ENCODE measurements around the gene SLC6A13.

Gene SLC6A13

DNA sequence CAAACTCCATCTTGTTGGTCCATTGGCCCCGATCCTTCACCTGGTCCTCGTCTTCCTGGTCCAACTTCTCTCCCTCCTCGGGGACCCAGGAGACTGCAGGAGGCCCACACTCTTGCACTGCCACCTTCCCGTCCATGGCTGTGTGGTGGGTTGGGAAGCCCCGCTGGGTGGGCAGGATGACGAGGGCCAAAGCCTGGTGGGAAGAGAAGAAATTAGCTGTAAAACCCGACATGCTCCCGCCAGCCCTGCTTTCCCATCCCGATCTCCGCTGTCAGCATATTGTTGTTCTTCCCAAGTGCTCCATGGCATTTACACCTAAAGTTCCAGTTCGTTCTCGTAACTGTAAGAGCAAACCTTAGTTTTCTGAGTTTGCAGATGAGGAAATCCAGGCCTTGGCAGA is 52.8 kb downstream of the SLC6A13 start:
- H3K27ac Mint-ChIP-seq = no peak overlapping the region

DNA sequence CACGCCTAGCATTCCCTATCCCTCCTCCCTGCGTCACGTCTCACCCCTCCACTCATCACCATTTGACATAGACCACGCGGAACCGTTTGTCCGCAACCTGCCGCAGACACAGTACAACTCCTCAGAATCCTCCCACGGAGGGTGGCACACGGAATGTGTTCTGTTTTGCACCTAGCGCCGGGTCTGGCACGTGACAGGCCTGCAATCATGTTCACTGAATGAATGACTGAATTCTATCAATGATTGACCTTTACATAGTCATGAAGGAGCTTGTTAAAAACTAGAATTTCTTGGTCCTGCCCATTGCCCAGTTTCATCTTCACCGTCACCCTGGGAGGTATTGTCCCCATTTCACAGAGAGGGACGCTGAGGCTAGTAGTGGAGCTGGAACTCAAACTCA is 53.4 kb downstream of the SLC6A13 start:
- Mint-ChIP-seq H3K4me3 (no peak overlapping the region), H3K4me1 (peaks cover 3% of the 10 kb centered on the region), H3K27me3 (peaks cover 53% of the 10 kb centered on the region), H3K27ac (no peak overlapping the region), H3K9me3 (no peaks in the 10 kb centered on the region), H3K36me3 (ENCODE audit: low read depth) (no peaks in the 10 kb centered on the region)
- no peak for ATAC-seq
- no peak for DNase-seq

More for the DNA sequence above, 52.8 kb downstream of the SLC6A13 start:
- no peak for DNase-seq
- H3K36me3 Mint-ChIP-seq (ENCODE audit: low read depth) = no peaks in the 10 kb centered on the region
- H3K27me3 Mint-ChIP-seq = peaks cover 48% of the 10 kb centered on the region
- H3K9me3 Mint-ChIP-seq = no peaks in the 10 kb centered on the region
- no peak overlapping the region for H3K4me3 Mint-ChIP-seq
- H3K4me1 Mint-ChIP-seq = peaks cover 3% of the 10 kb centered on the region
- no peak for ATAC-seq

DNA sequence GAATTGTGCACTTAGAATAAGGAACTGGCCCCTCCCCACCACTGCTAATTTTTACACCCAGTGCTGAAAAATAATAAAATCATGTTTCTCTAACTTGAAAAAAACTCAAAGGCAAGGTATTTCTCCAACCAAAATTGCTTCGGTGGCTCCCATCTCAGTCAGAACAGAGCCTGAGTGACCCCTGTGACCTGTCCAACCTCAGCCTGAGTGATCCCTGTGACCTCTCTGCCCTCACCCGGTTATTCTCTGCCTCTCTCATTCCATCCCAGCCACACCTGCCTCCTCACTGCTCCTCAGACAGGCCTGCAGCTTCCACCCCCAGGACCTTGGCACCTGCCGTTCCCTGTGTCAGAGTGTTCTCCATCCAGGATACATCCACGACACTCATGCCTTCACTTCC is 53.8 kb downstream of the SLC6A13 start:
- H3K27ac Mint-ChIP-seq = no peak overlapping the region
- DNase-seq (no peak), ATAC-seq (no peak)
- peaks cover 3% of the 10 kb centered on the region for H3K4me1 Mint-ChIP-seq
- no peaks in the 10 kb centered on the region for H3K9me3 Mint-ChIP-seq
- H3K4me3 Mint-ChIP-seq = no peak overlapping the region
- no peaks in the 10 kb centered on the region for H3K36me3 Mint-ChIP-seq (ENCODE audit: low read depth)
- H3K27me3 Mint-ChIP-seq = peaks cover 54% of the 10 kb centered on the region

DNA sequence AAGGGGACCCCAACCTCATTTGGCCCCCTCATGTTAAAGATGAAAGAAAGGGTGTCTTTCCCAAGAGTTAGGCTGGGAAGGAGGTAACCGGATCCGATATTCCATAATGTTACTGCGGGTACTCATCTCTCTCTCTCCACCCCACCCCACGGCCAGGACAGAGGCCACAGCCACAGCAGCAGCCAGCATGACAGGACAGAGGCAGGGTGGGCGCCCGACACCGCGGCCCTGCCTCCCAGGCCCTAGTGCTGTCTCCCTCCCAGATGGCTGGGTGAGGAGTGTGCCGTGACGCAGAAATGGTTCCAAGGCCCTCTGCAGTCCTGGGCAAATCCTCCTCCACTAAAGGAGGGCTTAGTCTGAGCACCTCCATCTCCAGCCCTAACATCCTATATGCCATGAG is 54.8 kb downstream of the SLC6A13 start:
- H3K27ac Mint-ChIP-seq = no peak overlapping the region
- DNase-seq (no peak), ATAC-seq (no peak)
- H3K36me3 Mint-ChIP-seq (ENCODE audit: low read depth) = no peaks in the 10 kb centered on the region
- H3K4me1 Mint-ChIP-seq = no peaks in the 10 kb centered on the region
- peaks cover 48% of the 10 kb centered on the region for H3K27me3 Mint-ChIP-seq
- no peaks in the 10 kb centered on the region for H3K9me3 Mint-ChIP-seq
- H3K4me3 Mint-ChIP-seq = no peak overlapping the region

DNA sequence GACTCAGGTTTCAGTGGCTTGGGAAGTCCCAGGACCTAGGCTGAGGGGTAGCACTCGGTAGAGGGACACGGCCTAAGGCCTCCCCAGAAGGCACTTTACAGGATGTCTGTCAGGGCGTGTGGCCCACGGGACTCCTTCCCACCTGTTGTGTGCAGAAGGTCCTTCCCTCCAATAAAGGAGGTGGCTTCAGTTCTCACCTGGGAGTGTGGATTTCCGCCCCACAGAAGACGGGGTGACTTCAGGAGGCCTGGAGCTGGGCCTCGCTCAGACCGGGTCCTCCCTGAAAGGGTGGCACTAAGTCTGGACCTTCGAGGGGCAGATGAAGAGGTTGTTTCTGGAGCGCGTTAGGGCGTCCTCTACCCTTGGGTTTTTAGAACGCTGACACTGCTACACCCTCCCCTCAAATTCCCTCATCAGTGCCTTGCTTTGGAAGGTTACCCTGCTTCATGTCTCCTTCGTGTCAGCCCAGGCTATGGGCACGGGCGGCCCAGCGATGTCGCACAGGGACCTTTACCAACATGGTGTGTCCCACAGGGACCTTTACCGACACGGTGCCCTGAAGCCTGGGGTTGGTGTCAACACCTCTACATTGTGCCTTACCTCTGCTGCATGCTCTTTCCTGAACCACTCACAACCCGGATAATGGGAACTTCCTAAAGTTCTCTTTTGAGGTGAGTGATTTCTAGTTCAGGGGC is 55.7 kb downstream of the SLC6A13 start:
- H3K27ac Mint-ChIP-seq = no peak overlapping the region
- H3K27me3 Mint-ChIP-seq = peaks cover 48% of the 10 kb centered on the region
- no peaks in the 10 kb centered on the region for H3K36me3 Mint-ChIP-seq (ENCODE audit: low read depth)
- H3K4me3 Mint-ChIP-seq = no peak overlapping the region
- no peaks in the 10 kb centered on the region for H3K9me3 Mint-ChIP-seq
- ATAC-seq (no peak), DNase-seq (no peak)
- no peaks in the 10 kb centered on the region for H3K4me1 Mint-ChIP-seq

DNA sequence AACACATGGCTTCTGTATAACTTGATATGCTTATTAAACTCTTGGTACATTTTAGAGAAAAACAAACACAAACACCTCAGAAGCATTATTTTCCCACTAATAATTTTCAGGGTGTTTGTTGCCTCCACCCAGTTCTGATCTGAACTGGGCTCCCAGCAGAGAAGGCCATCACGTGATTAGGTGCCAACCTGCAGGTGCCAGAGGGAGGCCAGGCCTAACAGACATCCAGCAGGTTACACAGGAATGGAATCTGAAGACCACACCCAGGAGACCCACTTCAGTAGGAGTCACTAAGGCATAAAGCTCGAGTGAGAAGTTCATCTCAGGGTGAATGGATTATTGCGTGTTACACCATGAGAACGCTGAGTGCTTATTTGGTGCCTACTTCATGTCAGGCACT is 57.6 kb downstream of the SLC6A13 start:
- Mint-ChIP-seq H3K27ac (no peak overlapping the region), H3K27me3 (peaks cover 44% of the 10 kb centered on the region), H3K4me1 (no peaks in the 10 kb centered on the region), H3K4me3 (no peak overlapping the region), H3K36me3 (ENCODE audit: low read depth) (no peaks in the 10 kb centered on the region), H3K9me3 (no peaks in the 10 kb centered on the region)
- ATAC-seq (no peak), DNase-seq (no peak)

DNA sequence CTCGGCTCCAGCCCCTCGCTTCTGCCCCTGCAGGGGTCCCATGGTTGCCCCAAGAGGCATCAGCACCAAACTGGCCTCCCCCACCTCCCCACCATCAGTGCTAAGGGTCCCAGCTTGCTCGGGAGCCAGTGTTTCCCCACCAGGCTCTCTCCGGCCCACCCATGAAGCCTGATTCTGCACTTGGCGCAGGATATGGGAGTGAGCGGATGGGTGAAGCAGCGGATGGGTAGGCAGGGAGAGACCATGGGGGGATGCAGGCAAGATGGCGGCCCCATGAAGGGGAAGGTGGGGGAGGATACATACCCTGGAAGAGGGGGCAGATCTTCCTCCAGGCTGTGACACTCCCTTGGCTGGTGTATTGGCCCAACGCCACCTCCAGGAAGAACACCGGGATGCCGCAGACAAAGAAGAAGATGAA is 58.4 kb downstream of the SLC6A13 start:
- DNase-seq = no peak
- no peak overlapping the region for H3K27ac Mint-ChIP-seq
- H3K36me3 Mint-ChIP-seq (ENCODE audit: low read depth) = no peaks in the 10 kb centered on the region
- H3K4me3 Mint-ChIP-seq = no peak overlapping the region
- H3K9me3 Mint-ChIP-seq = no peaks in the 10 kb centered on the region
- no peaks in the 10 kb centered on the region for H3K4me1 Mint-ChIP-seq
- ATAC-seq = no peak
- H3K27me3 Mint-ChIP-seq = peaks cover 43% of the 10 kb centered on the region

DNA sequence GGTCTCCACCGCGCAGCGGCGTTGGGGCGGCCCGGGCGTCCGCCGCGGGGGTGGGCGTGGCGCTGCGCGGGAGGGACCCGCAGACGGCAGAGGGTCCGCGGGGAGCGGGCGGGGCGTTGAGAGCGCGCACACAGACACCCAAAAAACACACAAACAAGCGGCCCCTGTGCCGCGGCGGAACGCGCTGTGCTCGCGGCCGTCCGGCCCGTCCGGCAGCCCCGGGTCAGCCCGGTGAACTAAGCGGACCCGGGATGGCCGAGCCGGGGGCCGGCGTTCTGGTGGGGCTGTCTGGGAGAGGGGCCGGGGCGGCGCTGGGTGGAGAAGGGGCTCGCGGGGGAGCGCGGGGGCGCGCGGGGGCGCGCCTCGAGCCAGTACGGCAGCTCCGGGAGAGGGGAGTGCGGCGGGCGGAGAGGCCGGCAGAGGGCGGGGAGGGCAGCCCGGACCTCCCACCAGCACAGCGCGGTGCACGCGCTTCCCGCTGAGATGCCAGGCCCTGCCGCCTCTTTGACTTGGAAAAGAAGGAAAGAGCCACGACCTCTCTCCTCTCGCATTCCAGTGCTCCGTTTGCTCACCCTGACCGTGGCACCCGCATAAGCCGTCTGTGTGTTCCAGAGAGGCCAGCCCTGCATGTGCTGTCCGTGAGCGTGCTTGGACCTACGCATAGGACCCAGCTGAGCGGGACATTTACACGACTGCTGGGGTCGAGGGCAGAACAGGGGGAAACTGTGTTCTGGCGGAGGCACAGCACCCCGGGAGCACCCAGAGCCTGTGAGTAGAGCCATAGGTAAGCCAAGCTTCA is 59.0 kb downstream of the SLC6A13 start:
- DNase-seq (no peak), ATAC-seq (no peak)
- Mint-ChIP-seq H3K4me1 (no peaks in the 10 kb centered on the region), H3K36me3 (ENCODE audit: low read depth) (no peaks in the 10 kb centered on the region), H3K9me3 (no peaks in the 10 kb centered on the region), H3K27ac (no peak overlapping the region), H3K4me3 (no peak overlapping the region), H3K27me3 (peaks cover 39% of the 10 kb centered on the region)

DNA sequence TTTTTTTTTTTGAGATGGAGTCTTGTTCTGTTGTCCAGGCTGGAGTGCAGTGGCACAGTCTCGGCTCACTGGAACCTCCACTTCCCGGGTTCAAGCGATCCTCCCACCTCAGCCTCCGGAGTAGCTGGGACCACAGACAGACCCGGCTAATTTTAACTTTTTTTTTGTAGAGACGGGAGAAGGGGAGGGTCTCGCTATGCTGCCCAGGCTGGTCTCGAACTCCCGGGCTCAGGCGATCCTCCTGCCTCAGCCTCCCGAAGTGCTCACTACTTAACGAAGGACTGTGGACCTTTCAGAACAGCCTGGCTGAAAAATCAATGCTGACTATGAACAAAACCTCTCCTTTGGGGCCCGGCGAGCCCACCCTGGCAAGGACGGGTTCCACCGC is 59.6 kb downstream of the SLC6A13 start:
- ATAC-seq = no peak
- Mint-ChIP-seq H3K4me3 (no peak overlapping the region), H3K4me1 (no peaks in the 10 kb centered on the region), H3K9me3 (no peaks in the 10 kb centered on the region), H3K27me3 (peaks cover 39% of the 10 kb centered on the region), H3K36me3 (ENCODE audit: low read depth) (no peaks in the 10 kb centered on the region), H3K27ac (no peak overlapping the region)
- DNase-seq = no peak

DNA sequence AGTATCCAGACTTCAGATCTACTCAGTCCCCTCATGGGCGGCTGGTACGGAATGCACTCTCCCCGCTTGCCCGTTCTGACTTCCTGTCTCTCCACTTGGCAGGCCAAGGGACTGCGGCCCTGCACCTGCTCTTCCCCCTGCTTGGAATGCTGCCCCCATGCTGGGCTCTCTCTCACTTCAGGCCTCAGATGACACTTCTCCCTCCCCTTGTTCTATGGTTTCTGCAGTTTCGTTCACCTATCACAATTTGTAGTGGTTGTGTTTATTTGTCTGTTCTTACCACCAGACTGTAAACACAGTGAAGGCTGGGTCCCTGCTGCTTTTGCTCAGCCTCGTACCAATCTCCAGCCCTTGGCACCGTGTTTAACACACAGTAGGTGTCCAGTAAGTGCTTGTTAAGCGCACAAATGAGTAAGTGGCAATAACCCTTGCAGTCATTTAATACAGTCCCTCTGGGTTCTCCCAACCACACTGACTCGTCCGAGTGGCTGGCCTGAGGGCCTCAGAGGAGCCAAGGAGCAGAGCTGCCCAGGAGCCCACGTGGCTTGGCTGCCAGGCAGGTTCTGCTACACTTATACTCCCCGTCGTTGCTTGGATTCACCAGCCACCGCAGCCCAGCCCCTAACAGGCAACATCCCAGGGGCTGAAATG is 60.4 kb downstream of the SLC6A13 start:
- no peak overlapping the region for H3K4me3 Mint-ChIP-seq
- no peaks in the 10 kb centered on the region for H3K4me1 Mint-ChIP-seq
- no peak overlapping the region for H3K27ac Mint-ChIP-seq
- DNase-seq (no peak), ATAC-seq (no peak)
- no peaks in the 10 kb centered on the region for H3K36me3 Mint-ChIP-seq (ENCODE audit: low read depth)
- peaks cover 42% of the 10 kb centered on the region for H3K27me3 Mint-ChIP-seq
- H3K9me3 Mint-ChIP-seq = no peaks in the 10 kb centered on the region

DNA sequence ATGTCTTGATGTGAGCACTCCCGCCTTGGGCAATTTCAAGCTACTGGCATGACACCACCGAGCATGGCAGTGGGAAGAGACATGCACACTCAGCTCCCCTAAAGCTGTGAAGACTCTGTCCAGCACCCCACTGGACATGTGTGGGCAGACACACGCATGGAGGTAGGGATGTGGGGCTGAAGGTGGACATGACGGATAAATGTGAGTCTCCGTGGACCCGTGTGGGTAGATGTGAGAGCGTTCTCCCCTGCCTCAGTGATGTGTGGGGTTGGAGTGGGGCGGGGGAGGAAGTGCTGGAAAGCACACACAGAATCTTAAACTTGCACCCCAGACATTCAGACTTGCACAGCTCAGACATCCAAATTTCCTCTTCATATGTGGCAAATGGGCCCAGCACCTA is 61.3 kb downstream of the SLC6A13 start:
- H3K27me3 Mint-ChIP-seq = peaks cover 40% of the 10 kb centered on the region
- no peak for ATAC-seq
- H3K27ac Mint-ChIP-seq = no peak overlapping the region
- no peak overlapping the region for H3K4me3 Mint-ChIP-seq
- H3K36me3 Mint-ChIP-seq (ENCODE audit: low read depth) = no peaks in the 10 kb centered on the region
- no peaks in the 10 kb centered on the region for H3K9me3 Mint-ChIP-seq
- DNase-seq = no peak
- H3K4me1 Mint-ChIP-seq = no peaks in the 10 kb centered on the region

DNA sequence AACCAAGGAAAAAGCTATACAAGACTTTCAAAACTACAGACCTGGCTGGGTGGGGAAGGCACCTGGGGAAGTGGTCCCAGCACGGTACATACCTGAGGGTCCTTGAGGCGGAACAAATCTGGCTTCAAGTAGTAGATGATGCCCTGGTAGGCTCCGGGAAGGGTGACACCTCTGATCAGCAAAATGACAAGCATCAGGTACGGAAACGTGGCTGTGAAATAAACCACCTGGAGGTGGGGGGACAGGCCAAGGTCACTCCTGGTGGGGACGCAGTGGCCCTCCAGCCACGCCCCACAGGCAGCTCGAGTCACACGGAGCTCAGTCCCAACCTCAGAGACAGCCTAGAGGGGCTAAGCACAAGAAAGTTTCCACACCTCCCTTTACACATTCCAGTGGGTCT is 63.9 kb downstream of the SLC6A13 start:
- no peak overlapping the region for H3K4me3 Mint-ChIP-seq
- ATAC-seq = no peak
- H3K9me3 Mint-ChIP-seq = no peaks in the 10 kb centered on the region
- H3K27me3 Mint-ChIP-seq = peaks cover 28% of the 10 kb centered on the region
- no peak for DNase-seq
- H3K27ac Mint-ChIP-seq = no peak overlapping the region
- H3K36me3 Mint-ChIP-seq (ENCODE audit: low read depth) = no peaks in the 10 kb centered on the region
- H3K4me1 Mint-ChIP-seq = no peaks in the 10 kb centered on the region

DNA sequence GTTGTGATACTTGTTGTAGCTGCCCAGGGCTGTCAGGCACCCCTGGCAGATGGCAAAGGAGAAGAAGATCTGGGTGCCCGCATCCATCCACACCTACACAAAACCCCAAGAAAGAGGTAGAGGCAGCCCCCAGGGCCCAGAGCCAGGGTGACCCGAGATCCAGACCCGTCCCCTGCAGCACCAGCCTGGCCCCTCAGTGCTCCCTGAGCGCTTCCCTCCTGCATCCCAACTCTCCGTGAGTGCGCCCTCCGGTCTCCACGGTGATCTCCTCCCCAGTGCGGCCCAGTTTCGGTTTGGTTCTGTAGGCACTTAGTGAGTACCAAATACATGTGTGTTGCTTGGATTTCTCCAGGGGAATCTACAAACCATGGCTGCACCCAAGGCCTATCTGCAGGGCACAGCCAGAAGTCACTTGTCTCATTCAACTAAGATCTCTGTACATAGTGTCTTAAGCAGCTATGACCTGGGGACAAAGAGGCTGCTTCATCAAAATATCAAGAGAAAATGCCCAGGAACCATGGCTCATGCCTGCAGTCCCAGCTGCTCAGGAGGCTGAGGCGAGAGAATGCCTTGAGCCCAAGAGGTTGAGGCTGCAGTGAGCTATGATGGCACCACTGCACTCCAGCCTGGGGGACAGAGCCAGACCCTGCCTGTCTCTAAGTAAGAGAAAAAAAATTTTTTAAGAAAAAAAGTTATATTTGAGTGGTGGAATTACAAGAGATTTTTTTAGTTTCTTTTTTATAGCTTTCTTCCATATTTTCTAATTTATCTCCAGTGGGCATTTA is 64.5 kb downstream of the SLC6A13 start:
- Mint-ChIP-seq H3K27me3 (peaks cover 27% of the 10 kb centered on the region), H3K36me3 (ENCODE audit: low read depth) (no peaks in the 10 kb centered on the region), H3K4me1 (no peaks in the 10 kb centered on the region), H3K9me3 (no peaks in the 10 kb centered on the region), H3K4me3 (no peak overlapping the region), H3K27ac (no peak overlapping the region)
- ATAC-seq (no peak), DNase-seq (no peak)

DNA sequence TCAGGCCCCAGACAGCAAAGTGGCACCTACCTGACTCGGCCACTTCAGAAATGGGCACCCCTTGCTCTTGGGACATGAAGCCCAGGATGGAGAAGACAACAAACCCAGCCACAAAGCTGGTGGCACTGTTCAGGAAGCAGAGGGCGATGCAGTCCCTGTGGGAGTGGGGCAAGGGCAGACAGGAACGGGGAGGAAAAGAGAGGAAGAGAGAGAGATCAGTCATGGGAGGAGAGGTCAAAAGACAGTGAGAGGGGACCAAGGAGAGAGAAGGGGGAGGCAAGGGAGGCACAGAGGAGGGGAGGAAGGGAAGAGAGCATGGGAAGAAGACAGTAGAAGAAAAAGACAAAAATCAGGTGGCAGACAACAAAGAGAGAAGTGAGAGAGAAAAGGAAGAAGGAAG is 65.3 kb downstream of the SLC6A13 start:
- H3K9me3 Mint-ChIP-seq = no peaks in the 10 kb centered on the region
- ATAC-seq (no peak), DNase-seq (no peak)
- H3K27ac Mint-ChIP-seq = no peak overlapping the region
- H3K4me1 Mint-ChIP-seq = no peaks in the 10 kb centered on the region
- no peaks in the 10 kb centered on the region for H3K36me3 Mint-ChIP-seq (ENCODE audit: low read depth)
- H3K27me3 Mint-ChIP-seq = peaks cover 24% of the 10 kb centered on the region
- no peak overlapping the region for H3K4me3 Mint-ChIP-seq
